Glomerular endothelial cell (primary cell): ENCODE data around the gene PNLDC1. TPM values are rescaled to one million over a fixed set of nuclear protein-coding genes. Genes with fewer than 3 reads are reported as not detected.
"Not testable (repeated sequence)": the region's sequence is repeated elsewhere in the genome, so short reads cannot be mapped to it uniquely, and the experiment has no call there.

ENCODE experiments used
- DNase-seq: peaks from one replicate; pipeline ENCODE4 v3.0.0-alpha.2; 2011; ENCODE audit warnings: low read depth, low spot score; ENCODE audit errors: extremely low read depth
- total RNA-seq: library from RNA; depleted of rRNA; stranded (reverse); fragments of >200 nt; gene quantifications from 2 replicates; pipeline ENCODE4 v1.2.3, GENCODE V29; 2015

Gene PNLDC1
- total RNA-seq, 1 donor from 2014 or later, result not detected

DNA sequence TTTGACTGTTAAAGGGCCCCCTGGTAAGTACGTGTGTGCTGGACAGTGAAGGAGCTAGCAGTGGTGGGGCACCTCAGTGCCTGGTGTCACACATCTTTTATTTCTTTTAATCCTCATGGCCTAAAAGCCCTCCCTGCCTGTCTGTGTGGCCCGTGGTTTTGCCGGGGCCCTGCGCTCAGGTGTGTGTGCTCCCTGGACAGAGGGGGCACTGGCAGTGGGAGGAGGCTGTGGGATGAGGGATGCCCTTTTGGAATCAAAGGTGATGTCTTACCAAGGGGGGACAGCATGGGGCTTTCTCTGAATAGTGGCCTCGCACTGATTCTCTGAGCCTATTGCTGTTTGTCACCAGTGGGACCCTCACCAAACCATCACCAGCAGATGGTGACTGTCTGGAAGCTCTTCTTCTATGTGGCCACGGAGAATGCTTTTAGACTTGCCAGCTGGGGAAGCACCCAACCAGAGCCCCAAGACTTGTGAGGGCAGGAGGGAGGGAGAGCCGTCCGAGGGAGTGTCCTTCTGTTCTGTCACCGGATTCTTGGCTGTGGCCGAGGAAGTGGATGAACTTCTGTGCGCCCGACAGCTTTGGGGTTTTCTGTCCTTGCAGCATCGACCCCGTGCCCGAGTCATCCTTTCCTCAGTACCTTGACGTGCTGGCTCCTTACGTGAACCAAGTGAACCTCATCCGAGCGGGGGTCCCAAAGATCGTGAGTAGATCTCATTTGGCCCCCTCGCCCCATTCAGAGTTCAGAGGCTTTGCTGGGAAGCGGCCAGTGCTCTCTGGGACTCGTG is 18.1 kb downstream of the PNLDC1 start:
- no peak for DNase-seq

DNA sequence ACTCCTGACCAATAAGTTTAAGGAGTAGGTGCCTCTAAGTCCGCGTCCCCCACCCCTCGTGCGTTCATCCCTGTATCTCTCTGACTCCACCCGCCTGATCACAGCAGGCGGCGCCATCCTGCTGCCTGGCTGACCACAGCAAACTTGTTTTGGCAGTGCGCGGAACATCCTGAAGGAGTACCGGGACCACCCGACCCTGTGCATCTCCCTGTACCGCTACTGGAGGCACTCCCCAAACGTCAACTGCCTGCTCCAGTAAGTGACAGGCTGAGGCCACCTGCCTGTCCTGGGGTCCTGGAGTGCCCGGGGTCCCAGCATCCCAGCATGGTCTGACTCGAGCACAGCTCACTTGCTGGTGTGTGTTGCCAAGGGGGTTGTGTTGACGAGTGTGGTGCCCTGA is 19.0 kb downstream of the PNLDC1 start:
- no peak for DNase-seq

DNA sequence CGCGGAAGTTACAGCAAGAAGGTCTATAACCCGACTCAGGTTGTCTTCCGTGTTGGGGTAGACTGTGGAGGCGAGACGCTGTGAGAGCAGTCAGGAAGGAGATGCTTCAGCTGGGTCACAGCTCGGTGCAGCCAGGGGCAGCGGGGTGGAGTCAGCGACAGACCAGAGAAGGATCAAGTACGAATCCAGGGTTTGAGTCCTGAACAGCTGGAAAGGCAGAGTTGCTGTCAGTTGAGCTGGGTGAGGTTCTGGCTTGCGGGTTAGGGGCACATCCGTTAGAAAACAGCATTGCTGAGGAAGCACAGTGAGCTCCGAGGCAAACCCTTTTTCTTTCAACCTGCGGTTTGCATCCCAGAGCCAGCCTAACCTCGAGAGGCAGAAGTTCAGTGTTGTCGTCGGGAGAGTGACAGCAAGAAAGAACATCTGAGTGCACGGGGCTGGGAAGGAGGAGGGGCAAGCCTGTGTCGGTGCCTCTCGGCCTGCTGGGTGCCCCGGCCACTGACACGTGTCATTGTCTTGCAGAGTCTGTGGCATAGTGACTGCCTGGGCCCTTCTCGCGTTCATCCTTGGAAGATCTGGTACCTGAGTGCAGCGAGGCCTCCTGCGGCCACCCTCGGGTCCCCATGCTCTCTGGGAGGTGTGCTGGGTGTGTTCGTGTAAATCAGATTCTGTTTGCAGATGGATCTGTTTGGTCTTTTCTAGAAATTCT is 20.0 kb downstream of the PNLDC1 start:
- DNase-seq, result no peak

DNA sequence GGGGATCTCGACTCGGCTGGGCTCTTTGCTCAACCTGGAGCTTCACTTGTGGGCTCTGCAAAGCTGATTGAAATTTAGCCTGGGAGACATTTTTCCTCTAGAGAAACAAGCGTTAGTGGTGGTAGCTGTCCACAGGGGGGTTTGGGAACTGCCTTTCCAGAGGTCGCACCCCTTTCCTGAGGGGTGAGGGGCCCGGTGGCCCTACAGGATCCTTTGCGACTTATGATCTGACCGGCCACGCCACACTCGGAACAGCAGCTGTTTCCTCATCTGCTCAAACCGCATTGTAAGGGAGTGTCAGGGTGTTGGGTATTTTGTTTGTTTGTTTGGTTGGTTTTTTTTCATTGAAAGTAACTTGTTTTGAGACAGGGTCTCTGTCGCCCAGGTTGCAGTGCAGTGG is 21.0 kb downstream of the PNLDC1 start:
- DNase-seq, result no peak

DNA sequence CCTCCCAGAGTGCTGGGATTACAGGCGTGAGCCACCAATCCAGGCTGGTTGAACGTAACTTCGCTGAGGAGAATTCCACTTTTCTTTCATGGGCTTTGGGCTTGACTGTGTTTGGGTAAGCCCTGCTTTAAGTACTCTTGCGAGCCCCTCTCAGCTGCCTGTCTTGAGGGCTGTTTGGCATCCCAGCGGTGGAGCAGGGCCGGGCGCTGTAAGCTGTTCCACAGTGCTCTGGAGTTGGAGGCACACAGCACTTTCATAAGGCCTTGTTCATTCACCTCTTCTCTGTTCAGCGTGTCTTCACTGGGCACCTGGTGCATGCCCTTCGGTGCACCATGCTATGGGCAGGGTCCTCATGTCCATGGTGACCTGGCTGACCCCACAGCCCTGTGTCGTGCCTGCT is 21.6 kb downstream of the PNLDC1 start:
- DNase-seq, result no peak

DNA sequence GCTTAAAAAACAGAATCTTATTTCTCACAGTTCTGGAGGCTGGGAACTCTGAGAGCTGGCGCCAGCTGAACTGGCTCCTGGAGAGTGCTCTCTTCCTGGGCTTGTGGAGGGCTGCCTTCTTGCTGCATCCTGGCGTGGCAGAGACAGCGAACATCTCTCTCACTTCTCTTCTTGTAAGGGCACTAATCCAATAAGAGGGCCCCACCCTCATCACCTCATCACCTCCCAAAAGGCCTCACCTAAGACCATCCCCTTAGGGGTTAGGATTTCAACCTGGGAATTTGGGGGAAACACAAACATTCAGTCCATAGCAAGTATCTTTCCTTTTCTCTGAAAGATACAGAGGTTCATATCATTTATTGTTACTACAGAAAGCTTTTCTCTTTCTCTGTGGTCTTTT is 23.9 kb downstream of the PNLDC1 start:
- DNase-seq, result no peak

DNA sequence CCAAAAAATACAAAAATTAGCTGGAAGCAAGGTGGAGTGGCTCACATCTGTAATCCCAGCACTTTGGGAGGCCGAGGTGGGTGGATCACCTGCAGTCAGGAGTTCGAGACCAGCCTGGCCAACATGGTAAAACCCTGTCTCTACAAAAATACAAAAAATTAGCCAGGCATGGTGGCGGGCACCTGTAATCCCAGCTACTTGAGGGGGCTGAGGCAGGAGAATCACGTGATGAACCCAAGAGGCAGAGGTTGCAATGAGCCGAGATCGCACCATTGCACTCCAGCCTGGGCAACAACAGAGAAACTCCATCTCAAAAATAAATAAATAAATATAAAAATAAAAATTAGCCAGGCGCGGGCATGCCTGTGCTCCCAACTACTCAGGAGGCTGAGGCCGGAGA is 24.6 kb downstream of the PNLDC1 start:
- not testable (repeated sequence) for DNase-seq

DNA sequence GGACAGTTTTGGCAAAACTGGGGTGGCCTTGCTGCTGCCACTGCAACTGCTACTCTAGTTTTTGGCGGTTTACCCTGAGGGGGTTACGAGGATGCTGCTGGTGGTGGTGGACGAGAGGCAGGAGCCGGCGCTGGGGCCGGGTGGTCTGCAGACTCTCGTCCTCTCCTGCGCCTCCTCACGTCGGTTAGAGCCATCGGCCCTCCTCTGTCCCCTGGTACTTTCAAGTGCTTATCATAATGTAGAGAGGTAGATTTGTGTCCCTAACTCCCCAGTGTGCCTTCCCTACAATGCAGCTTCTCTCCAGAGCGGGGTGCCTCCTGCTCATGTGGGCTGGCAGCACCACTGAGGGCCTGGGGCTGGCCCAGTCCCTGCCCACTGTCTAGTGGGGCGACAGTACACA is 25.9 kb downstream of the PNLDC1 start:
- no peak for DNase-seq

DNA sequence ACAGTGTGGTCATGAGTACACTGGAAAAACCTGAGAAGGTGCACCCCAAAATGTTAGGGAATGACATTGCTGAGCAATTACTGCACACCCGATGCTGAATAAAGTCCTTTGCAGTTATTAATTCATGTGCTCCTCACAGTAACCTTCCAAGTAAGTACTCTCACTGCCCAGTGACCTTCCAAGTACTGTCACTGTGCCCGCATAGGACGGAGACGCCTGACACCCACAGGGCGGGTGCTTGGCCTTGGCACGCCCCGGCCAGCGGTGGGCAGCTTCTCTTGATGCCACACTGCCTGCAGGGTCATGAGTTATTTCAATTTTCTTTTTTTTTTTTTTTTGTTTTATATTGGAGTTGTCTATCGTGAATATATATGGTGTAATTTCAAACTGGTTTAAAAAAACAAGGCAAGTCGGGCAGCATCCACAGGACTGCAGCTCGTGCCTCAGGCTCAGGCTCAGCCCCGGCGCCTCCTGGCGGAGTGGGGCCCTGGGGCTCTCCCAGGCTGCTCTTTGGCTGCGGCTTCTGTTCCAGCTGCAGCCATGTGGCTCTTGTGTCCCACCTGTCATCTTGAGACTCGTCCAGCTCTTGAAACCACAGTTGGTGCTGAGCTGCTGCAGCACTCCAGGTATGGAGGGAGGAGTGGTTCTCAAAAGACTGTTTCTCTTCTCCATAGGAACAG is 27.0 kb downstream of the PNLDC1 start:
- DNase-seq, result no peak

DNA sequence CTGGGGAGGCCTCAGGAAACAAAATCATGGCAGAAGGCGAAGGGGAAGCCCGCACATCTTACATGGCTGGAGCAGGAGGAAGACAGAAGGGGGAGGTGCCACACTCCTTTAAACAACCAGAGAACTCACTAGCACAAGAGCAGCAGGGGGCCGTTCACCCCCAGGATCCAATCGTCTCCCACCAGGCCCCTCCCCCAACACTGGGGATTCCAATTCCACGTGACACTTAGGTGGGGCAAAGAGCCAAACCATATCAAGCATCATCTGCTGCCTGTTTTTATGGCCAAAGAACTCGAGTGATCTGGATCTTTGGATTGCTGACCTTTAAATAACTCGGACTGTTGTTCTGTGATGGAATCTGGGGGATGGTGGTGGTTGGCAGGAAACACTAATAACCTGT is 28.0 kb downstream of the PNLDC1 start:
- no peak for DNase-seq

DNA sequence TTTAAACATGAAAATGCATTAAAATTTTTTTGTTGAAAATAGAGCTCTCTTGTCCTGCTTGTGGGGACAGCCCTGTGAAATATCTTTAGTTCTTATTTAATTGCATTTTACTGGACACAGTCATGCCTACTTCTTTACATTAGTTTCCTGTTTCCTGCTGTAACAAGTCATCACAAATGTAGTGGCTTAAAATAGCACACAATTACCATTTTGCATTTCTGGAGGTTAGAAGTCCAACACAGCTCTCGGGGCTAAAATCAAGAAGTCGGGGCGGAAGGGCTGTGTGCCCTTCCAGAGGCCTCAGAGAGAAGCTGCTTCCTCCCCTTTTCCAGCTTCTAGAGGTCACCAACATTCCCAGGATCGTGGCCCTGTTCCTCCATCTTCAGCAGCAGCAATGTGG is 29.4 kb downstream of the PNLDC1 start:
- no peak for DNase-seq

DNA sequence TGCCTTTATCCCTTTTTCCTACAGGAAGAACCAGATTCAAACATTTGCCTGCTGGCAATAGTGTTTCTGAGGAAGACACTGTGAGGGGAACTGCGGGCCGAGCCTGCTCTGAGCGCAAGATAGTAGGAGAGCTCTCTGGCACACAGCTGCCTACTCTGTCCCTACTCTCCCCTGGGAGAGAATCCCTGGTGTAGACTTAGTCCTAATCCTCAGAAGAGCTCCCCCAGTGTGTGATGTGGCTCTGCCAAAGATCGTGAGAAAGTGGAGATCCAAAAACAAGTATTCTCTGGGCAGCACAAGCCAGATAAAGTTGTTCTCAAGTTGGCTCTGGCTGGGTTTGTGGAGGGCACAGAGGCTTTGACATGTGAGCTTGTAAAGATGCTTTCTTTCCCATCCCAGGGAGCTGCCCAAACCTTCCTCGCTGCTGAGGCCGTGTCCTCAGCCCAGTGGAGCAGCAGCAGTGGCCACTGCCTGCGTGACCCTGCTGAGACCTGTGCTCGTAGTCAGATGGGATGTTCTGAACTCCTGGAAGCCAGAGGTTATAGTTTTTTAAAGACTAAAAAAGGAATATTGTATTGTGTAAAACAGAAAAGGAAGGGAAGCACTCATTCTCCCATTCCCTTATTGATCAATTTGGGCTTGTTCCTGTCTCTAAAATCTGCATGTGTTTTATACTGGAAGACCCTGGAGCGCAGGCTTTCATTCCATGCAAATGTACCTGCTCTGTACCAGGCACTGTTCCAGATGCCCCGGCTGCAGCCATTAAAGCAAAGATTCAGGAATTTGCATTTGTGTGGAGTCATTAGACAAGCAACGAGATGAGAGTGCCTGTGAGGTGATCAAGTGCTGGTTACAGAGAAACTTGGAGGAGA is 30.7 kb downstream of the PNLDC1 start:
- DNase-seq, result no peak

DNA sequence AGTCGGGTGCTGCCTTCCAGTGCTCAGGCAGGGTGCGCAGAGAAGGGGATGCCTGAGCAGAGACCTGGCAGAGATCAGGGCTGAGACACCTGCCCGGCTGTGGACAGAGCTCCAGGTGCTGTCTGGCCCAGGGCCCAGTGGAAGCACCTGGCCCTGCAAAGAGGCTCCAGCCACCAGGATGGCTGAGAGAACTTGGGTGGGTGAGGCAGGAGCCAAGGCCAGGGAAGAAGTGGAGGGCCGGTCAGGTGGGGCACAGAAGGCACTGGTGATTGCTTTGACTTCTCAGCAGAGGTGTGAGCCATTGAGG is 31.2 kb downstream of the PNLDC1 start:
- no peak for DNase-seq

DNA sequence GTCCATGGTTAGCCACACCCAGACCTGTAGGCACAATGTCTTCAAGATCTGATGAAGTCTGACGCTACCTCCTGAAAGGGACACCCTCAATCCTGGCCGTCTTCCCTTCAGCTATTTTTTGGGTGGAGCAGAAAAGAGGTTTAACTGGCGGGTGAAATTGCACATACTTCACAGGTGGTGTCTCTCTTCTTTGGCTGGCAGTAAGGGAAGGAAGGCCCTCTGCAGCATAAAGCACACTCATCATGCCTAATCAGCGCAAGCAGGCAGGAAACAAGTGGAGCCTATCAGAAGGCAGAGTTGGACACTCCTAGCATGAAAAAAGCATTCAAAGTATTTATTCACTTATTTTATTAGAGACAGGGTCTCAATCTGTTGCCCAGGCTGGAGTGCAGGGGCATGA is 32.9 kb downstream of the PNLDC1 start:
- DNase-seq, result no peak

DNA sequence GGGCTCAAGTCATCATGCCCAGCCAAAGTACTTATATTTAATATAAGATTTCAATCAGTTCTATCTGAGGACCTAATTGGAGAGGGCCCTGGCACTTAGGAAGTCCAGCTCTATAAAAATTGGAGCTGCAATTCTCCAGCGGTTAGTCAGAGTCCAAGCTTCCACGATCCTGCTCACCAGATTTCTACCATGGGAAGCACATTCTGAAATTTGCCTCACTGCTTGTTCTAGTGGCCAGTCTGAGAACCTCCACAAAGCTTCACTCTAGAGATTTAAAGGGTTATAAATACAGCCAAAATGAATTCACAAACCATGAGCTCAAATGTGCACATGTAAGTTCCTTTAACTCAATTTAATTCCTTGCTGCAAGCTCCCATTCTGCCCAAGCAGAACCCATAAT is 33.5 kb downstream of the PNLDC1 start:
- DNase-seq, result no peak

DNA sequence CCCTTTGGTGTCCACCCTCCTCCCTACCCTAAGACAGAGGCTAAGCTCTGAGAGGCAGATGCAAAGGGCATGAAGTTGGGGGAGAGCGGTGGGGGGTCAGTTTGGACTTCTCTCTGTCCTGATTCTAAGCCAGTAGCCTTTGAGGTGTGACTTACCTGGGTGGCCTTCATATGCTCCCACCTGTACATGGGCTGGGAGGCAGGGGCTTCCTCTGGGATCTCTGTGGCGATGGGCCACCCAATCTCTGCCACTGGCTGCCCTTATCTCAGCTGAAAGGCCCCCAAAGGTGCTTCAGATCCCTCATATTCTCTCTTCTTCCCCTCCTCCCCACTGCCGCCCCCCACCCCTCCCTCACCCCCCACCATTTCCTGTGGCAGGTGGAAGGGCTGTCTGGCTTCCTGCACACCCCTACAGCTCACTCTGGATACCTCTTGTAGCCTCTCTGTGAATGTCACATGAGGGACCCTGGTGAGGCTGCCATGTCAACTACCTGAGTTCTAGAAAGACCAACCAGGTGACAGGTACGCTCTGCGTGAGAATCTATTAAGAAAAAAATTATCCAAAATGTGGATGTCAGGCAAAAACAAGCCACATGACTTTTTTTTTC is 34.0 kb downstream of the PNLDC1 start:
- no peak for DNase-seq

DNA sequence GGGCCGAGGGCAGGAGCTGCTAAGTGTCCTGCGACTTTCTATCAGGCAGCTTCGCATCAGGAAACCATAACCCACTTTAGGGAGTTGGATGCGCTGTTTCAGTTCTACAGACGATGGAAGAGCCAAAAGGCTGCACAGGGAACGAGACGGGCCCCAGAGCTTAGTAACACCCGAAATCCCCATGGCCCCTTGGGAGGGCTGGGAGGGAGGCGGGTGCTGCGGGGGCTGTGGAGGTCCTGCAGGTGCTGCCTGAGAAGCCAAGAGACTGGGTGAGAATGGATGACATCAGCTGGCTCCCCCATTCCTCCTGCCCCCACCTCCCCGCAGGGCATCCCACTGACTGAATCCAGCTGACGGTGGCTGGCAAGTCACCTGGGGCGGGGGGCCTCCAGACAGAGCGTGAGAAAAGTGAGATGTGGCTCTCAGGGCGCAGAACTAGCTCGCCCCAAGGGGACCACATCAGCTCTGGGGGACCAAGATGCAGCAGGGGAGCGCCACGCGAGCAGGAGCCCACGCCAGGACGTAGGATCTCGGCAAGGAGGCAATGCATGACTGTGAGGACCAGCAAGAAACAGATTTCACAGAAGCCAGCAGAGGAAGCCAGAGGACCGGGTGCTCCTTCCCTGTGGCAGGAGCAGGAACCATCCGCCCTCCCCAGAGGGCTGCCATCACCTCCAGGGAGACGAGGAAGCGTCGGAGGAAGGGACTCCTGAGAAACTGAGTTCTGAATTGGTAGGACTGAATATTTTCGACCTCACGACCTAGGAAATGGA is 36.8 kb downstream of the PNLDC1 start:
- DNase-seq, result no peak

DNA sequence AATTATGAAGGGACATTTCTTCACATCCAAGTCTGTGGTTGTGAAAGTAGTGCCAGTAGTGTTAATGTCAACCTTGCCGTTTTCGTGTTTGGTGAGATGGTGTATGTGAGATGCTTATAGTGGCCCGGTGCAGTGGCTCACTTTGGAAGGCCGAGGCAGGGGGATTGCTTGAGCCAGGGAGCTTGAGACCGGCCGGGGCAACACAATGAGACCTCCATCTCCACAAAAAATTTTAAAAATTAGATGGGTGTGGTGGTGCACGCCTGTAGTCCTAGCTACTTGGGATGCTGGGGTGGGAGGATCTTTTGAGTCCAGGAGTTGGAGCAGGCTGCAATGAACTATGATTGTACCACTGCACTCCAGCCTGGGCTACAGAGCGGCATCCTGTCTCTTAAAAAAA is 37.4 kb downstream of the PNLDC1 start:
- no peak for DNase-seq

DNA sequence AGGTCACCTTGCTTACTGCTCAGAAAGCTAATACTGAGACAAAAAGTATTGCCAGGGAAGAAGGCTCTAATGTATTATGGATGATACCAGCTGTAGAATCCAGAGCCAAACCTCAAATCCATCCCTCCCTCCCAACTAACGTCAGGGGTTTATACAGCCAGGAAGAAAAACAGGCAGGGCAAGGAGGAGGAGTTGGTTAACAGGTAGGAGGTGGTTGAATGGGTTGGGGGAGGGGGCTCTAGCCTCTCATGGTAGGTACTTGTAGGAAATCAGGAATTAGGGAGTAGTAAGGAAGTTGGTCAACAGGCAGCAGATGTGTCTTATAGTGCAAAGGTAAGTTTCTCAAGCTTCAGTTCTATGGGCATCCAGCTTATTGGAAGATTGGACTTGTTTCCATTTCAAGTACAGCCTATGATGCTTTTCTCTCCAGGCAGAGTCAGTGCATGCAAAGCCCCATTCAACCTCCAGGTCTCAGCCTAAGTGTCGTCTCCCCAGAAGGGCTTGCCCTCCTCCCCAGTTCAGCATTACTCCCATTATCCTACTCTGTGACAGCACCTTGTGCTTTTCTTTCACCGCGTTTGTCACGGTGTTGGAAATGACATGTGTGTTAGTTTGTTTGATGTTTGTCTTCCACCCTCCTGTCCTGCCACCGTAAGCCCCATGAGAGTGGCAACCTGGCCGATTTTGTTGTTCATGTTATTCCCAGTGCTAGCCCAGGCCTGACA is 38.1 kb downstream of the PNLDC1 start:
- DNase-seq, result no peak
